ENCODE data around the gene MYO1C.
"Not testable (repeated sequence)": the region's sequence is repeated elsewhere in the genome, so short reads cannot be mapped to it uniquely, and the experiment has no call there.

Gene MYO1C

GRCh38 chr17:1492249-1493206 lies at the start of gene MYO1C:
Gene MYO1C (minus strand): TSS chr17:1492686. CDS start chr17:1492487, 199 bp downstream.
- DNase-seq, result no peak

- DNase-seq, result no peak
Observed at GRCh38 chr17:1541367-1541904, 49.0 kb upstream of the MYO1C start.

GRCh38 chr17:1539811-1540210 lies 47.3 kb upstream of the MYO1C start:
- no peak for DNase-seq

GRCh38 chr17:1535737-1536136 lies 43.3 kb upstream of the MYO1C start:
- DNase-seq, result no peak

- DNase-seq, result no peak
Observed at GRCh38 chr17:1533661-1534325, 41.3 kb upstream of the MYO1C start.

GRCh38 chr17:1532836-1533602 lies 40.5 kb upstream of the MYO1C start:
- DNase-seq, result no peak

- no peak for DNase-seq
Observed at GRCh38 chr17:1529863-1530262, 37.4 kb upstream of the MYO1C start.

- DNase-seq, result not testable (repeated sequence)
Observed at GRCh38 chr17:1526876-1527275, 34.4 kb upstream of the MYO1C start.

- no peak for DNase-seq
Observed at GRCh38 chr17:1522626-1523025, 30.1 kb upstream of the MYO1C start.

GRCh38 chr17:1521086-1521640 lies 28.7 kb upstream of the MYO1C start:
- DNase-seq, result no peak

GRCh38 chr17:1519678-1520077 lies 27.2 kb upstream of the MYO1C start:
- no peak for DNase-seq

GRCh38 chr17:1518410-1518809 lies 25.9 kb upstream of the MYO1C start:
- no peak for DNase-seq

- peak; percentile 86 for DNase-seq
Observed at GRCh38 chr17:1516388-1517161, 24.1 kb upstream of the MYO1C start, which contains the start of gene INPP5K. Gene INPP5K (minus strand): TSS chr17:1516612. CDS start chr17:1516499, 113 bp downstream.

GRCh38 chr17:1515640-1516387 lies 23.3 kb upstream of the MYO1C start:
- no peak for DNase-seq

GRCh38 chr17:1512351-1512750 lies 19.9 kb upstream of the MYO1C start:
- DNase-seq, result no peak

GRCh38 chr17:1511756-1512321 lies 19.4 kb upstream of the MYO1C start:
- no peak for DNase-seq

GRCh38 chr17:1511290-1511689 lies 18.8 kb upstream of the MYO1C start:
- no peak for DNase-seq

GRCh38 chr17:1509290-1509881 lies 16.9 kb upstream of the MYO1C start:
- no peak for DNase-seq

- not testable (repeated sequence) for DNase-seq
Observed at GRCh38 chr17:1508709-1509108, 16.2 kb upstream of the MYO1C start.

- DNase-seq, result no peak
Observed at GRCh38 chr17:1506649-1507267, 14.3 kb upstream of the MYO1C start.
